Lower lobe of right lung (tissue), 2 donors: ENCODE data around the gene LRRC63. TPM values are rescaled to one million over a fixed set of nuclear protein-coding genes. Genes with fewer than 3 reads are reported as not detected.

Source experiments
- ATAC-seq, 2 donors: fragments of 200-7000 bp; cut with Tn5 transposase; one replicate each; pipeline ENCODE4 v1.9.1; 2020 to 2022; ENCODE audit warnings: mild to moderate bottlenecking in 2 of 2, moderate library complexity in 2 of 2
- DNase-seq: peaks from one replicate; pipeline ENCODE4 v3.0.0-alpha.2; 2020
- H3K27ac ChIP-seq: fragments of 200-600 bp; one replicate; pipeline ENCODE4 v1.8.0; 2022
- H3K27me3 ChIP-seq: fragments of 200-600 bp; one replicate; pipeline ENCODE4 v1.8.0; 2022; ENCODE audit warnings: low read depth
- H3K36me3 ChIP-seq: fragments of 200-600 bp; one replicate; pipeline ENCODE4 v1.8.0; 2022; ENCODE audit warnings: mild to moderate bottlenecking
- H3K4me1 ChIP-seq: fragments of 200-600 bp; one replicate; pipeline ENCODE4 v1.8.0; 2022
- H3K4me3 ChIP-seq: fragments of 200-600 bp; one replicate; pipeline ENCODE4 v1.8.0; 2022; ENCODE audit warnings: mild to moderate bottlenecking
- H3K9me3 ChIP-seq: fragments of 200-600 bp; one replicate; pipeline ENCODE4 v1.8.0; 2022
- intact Hi-C: fragments of 100-400 bp; cut with DNase I; formaldehyde crosslinking; loops from one replicate; pipeline ENCODE4 v1.11.0; 2022
- total RNA-seq: library from RNA; stranded (reverse); fragmentation: NEBNext Ultra II Directional; extraction: Animal tissue kit (Norgen Biotek cat#: 25700); gene quantifications from one replicate; pipeline ENCODE4 v1.2.1, GENCODE V29; 2021
- TF ChIP-seq, protein P1 (sequence below): fragments of 200-600 bp; IDR thresholded peaks from one replicate; pipeline ENCODE4 v1.8.0; 2022; ENCODE audit warnings: antibody characterized with exemption, mild to moderate bottlenecking
- donor health status: DM: no; HTN: yes; CAD: no; lungs with severe emphysema.

LRRC63 gene
- total RNA-seq, 1 donor from 2014 or later = 1.7 TPM

DNA sequence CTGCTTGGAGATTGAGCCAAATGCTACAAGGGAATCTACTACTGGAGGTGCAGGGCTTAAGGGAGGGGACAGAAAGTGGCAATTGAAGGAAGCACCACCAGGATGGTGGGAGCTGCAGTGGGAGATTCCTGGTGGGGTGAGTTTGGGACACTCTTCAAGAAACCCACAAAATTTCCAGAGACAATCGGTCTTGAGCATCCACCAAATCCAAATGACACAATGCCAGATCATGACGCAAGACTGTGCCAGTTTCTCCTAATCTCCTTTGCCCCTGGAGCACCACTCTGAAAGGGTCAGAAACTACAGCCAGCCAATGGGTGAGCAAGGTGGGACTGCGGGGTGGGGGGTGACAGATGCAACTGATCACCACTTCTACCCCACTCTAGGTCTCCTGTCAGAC is 78.7 kb downstream of the LRRC63 start:
- H3K27ac ChIP-seq = no peak overlapping the region
- H3K36me3 ChIP-seq = no peaks in the 10 kb centered on the region
- intact Hi-C loops = no loop called here
- H3K27me3 ChIP-seq = no peaks in the 10 kb centered on the region
- ATAC-seq (no peak), DNase-seq (no peak)
- no peaks in the 10 kb centered on the region for H3K9me3 ChIP-seq
- TF ChIP-seq, protein P1, sequence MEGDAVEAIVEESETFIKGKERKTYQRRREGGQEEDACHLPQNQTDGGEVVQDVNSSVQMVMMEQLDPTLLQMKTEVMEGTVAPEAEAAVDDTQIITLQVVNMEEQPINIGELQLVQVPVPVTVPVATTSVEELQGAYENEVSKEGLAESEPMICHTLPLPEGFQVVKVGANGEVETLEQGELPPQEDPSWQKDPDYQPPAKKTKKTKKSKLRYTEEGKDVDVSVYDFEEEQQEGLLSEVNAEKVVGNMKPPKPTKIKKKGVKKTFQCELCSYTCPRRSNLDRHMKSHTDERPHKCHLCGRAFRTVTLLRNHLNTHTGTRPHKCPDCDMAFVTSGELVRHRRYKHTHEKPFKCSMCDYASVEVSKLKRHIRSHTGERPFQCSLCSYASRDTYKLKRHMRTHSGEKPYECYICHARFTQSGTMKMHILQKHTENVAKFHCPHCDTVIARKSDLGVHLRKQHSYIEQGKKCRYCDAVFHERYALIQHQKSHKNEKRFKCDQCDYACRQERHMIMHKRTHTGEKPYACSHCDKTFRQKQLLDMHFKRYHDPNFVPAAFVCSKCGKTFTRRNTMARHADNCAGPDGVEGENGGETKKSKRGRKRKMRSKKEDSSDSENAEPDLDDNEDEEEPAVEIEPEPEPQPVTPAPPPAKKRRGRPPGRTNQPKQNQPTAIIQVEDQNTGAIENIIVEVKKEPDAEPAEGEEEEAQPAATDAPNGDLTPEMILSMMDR = no peak
- peaks cover 6% of the 10 kb centered on the region for H3K4me1 ChIP-seq
- no peak overlapping the region for H3K4me3 ChIP-seq

DNA sequence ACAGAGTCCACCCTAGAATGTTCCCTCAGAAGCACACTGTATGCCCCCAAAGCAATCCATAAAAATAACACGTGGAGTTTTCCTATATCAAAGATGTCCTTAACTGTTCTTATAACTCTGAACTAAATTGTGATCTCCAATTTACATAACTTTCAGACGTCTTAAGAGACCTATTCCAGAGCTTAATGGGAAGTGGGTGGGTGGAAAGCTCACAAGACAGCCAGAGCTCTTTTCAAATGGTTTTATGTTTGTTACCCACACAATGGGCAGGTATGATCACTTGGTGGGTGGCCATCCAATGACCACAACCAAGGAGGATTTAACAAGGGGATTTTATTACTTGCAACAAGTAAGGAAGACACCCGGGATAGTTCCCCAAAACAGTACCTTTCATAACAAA is 81.7 kb downstream of the LRRC63 start:
- peaks cover 32% of the 10 kb centered on the region for H3K4me1 ChIP-seq

DNA sequence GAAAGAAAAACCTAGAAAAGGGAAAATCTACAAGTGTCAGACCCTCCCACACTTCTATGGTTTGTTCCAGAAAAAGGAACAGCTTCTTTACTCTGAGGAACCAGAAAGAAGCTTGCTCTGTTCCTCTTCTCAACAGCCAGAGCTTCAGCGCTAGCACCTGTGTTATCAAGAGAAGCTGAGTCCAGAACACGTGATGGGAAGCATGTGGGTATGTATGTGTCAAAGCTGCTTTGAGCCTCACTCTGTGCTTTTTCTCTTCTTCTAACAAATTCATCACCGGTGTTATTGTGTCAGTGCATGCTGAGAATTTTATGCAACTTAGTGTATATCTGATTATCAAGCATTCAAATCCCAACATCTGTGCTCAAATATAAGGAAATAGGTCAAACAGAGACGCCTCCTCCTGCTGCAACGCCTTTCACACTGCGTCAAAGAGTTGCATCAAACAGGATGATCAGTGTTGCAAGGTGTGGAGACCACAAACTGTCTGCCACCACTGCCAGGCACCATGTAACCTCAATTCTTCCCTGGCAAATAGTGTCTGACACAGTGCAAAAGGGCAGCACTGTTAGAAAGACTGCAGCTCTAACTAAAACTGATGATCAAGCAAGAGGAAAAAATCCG is 83.9 kb downstream of the LRRC63 start:
- intact Hi-C loops = no loop called here
- Histone ChIP-seq H3K27me3 (no peaks in the 10 kb centered on the region), H3K36me3 (no peaks in the 10 kb centered on the region), H3K9me3 (no peaks in the 10 kb centered on the region), H3K4me3 (no peak overlapping the region), H3K4me1 (peaks cover 32% of the 10 kb centered on the region), H3K27ac (peak overlapping the region; percentile 70)
- TF ChIP-seq, protein P1 = no peak
- DNase-seq (peak; percentile 62), ATAC-seq (peak; percentile 83 to 89)

More for the DNA sequence above, 81.7 kb downstream of the LRRC63 start:
- Histone ChIP-seq H3K9me3 (no peaks in the 10 kb centered on the region), H3K36me3 (no peaks in the 10 kb centered on the region), H3K27me3 (no peaks in the 10 kb centered on the region), H3K27ac (no peak overlapping the region), H3K4me3 (no peak overlapping the region)
- TF ChIP-seq, protein P1 = no peak
- intact Hi-C loops = no loop called here
- ATAC-seq (no peak), DNase-seq (no peak)

DNA sequence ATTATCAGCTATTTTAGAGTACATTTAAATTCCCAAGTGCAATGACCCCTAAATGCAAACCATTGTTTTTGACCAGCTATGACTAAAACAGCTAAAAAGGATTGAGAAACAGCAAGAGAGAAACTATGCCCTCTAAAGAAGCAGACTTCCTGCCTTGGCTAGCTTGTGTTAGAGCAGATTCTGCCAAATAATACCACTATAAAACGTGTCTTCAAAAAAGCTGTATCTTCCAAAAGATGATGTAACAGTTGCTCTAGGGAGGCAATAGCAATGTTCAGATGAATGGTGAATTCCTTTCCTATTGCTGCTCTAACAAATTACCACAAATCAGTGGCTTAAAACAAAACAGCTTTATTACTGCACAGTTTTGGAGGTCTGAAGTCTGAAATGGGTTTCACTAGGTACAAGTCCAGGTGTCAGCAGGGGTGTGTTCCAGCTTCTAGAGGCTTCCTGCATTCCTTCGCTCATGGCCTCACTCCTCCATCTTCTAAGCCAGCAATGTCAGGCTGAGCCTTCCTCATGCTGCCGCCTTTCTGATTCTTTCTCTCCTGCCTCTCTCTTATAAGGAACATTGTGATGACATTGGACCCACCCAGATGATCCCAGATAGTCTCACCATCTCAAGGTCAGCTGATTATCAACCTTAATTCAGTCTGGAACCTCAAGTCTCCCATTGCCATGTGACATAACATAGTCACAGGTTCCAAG is 84.5 kb downstream of the LRRC63 start:
- ATAC-seq = peak; percentile 78 to 83
- TF ChIP-seq, protein P1 = no peak
- Histone ChIP-seq H3K36me3 (no peaks in the 10 kb centered on the region), H3K9me3 (no peaks in the 10 kb centered on the region), H3K4me3 (no peak overlapping the region), H3K27me3 (no peaks in the 10 kb centered on the region), H3K4me1 (peaks cover 32% of the 10 kb centered on the region), H3K27ac (peak overlapping the region; percentile 70)
- intact Hi-C loops = no loop called here
- DNase-seq = no peak

DNA sequence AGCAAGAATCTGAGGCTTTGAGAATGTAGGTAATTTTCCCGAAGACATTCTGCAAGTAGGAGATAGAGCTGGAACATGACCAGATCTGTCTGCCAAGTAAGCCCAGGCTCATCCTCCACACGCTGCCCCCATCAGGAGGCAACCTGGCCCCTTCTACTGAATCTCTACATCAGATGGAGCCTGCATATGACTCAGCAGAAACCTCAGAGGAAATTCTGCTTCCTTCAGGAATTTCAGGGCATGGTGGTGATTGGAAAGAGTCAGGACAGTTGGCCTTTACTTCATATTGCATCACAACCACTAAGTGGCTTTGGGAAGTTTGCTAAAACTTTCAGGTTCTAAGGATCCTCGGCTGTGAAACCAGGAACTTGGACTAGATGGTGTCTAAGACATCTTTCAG is 85.2 kb downstream of the LRRC63 start:
- Histone ChIP-seq H3K36me3 (no peaks in the 10 kb centered on the region), H3K4me1 (peaks cover 32% of the 10 kb centered on the region), H3K27me3 (no peaks in the 10 kb centered on the region), H3K4me3 (no peak overlapping the region), H3K27ac (peak overlapping the region; percentile 70), H3K9me3 (no peaks in the 10 kb centered on the region)
- TF ChIP-seq, protein P1 = no peak
- ATAC-seq (peak; percentile 18 to 28), DNase-seq (no peak)
- intact Hi-C loops = no loop called here
